GM11168 (cell line): ENCODE results near the gene CDK19.

Experiments used
- in situ Hi-C: fragments of 300-500 bp; cut with MboI; formaldehyde crosslinking; loops from one replicate; pipeline ENCODE4 v1.12.0; 2022; ENCODE audit warnings: low sequenced_read_pairs; ENCODE audit not compliant: unreplicated experiment

CDK19 gene

DNA sequence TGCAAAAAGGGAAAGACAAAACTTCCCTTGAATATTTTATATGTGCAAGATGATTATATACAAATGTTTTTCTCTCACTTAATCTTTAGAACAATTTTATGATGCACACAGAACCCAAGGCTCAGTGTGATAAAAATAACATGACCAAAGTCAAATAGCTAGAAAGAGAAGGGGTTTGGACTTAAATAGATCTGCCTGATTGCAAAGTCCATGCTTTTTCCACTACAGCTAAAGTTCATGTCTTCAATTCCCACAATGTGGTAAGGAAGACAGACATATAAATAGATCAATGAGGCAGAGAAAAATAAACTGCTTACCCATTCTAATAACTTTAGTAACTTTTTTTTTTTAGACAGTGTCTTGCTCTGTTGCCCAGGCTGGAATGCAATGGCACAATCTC, 143.8 kb downstream of the CDK19 start:
- in situ Hi-C loops = no loop called here

DNA sequence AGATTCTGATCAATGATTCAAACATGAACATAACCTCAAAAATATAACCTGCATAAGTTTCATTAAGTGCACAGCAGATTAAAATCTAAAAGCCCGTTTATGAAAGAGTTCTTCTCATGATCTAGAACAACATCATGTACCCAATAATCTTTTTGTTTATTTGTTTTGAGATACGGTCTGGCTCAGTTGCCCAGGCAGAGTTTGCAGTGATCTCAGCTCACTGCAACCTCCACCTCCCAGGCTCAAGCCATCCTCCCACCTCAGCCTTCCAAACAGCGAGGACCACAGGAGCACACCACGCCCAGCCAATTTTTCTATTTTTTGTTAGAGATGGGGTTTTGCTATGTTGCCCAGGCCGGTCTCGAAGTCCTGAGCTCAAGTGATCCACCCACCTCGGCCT, 149.7 kb downstream of the CDK19 start:
- in situ Hi-C loops = loop anchor here (10.0 kb wide), 1 partner anchor 131 kb away; no protein-coding TSS in a partner anchor

DNA sequence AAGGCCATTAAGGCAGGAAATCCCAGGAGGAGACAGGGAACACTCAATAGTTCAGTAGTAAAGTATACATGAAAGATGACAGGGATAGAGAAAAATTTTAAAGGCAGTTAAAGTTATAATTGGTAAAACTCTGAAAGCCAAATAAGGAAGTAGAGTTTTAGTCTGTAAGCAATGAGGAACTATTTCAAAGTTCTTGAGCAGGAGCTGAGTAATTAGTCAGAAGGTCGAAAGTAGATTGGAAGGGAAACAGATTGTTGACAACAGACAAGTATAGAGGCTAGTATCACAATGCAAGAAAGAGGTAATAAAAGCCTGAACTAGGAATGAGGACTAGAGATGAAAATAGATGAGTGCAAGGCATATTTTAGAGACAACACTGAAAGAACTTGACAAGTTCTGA, 150.3 kb downstream of the CDK19 start:
- in situ Hi-C loops = loop anchor here (10.0 kb wide), 1 partner anchor 130 kb away; no protein-coding TSS in a partner anchor

DNA sequence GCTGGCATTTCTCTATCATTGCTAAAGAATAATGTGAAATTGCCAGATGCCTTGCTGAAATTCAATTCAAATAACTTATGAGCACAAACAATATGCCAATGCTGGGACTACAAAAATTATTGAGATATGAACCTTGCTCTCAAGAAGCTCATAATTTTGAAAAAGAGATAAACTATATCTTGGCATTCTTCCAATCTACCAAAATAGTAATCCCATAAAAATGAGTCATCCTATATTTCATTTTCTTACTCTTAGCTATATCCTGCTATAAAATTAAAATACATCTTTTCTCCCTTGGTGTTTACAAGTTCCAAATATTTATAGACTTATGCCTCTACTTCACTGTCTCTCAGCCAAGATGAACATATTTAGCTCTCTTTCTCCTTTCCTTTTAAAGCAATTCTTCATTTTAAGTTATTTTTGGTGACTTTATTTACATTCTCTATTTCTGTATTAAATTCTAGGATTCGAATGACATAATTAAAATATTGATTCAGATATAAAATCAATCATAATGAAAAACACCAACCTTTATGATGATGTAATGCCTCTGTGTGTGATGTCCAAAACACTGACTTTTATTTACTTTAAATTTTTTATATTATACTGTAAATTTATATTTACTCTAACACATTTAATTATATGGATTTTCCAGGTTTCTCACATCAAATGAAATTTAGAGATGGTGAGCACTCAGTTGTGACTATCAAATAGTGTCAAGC, 152.6 kb downstream of the CDK19 start:
- in situ Hi-C loops = loop anchor here (10.0 kb wide), 1 partner anchor 128 kb away; no protein-coding TSS in a partner anchor

DNA sequence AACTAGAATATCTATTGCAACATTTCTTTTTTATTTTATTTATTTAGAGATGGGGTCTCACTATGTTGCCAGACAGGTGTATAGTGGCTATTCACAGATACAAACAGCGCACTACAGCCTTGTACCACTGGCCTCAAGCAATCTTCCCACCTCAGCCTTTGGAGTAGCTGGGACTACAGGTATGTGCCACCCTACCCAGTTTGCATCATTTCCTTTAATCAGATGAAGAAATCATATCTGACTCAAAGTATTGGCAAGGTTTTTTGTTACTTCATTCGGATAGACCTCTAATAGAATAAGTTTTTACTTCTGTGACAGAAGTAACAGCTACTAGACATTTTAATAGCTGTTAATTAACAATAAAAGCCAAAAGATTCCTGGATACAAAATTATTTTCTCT, 153.9 kb downstream of the CDK19 start:
- in situ Hi-C loops = loop anchor here (10.0 kb wide), 1 partner anchor 127 kb away; no protein-coding TSS in a partner anchor

DNA sequence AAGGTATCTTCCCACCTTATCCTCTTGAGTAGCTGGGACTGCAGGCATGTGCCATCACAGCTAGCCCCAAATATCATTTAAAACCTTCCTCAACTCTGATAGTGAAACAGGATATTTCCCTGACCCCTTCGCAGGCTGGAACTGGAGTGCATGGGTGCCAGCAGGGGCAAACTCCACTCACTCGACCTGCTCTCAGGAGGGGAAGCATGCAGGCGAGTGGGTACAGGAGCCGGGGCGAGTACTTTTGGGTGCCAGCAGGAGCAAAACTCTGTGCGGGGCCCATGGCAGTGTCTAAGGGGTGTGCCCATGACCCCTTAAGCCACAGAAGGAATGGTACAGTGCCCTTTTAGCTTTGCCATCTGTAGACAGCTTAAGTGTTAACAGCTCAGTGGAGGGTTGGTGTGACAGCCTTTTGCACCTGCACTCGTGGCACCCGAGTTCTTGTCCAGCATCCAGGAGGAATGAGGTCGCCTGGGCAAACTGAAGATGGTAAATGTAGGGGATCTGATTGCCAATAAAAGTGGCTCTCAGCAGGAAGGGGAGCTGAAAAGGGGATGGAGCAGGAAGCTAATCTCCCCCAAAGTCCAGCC, 155.1 kb downstream of the CDK19 start:
- in situ Hi-C loops = loop anchor here (10.0 kb wide), 1 partner anchor 125 kb away; no protein-coding TSS in a partner anchor

DNA sequence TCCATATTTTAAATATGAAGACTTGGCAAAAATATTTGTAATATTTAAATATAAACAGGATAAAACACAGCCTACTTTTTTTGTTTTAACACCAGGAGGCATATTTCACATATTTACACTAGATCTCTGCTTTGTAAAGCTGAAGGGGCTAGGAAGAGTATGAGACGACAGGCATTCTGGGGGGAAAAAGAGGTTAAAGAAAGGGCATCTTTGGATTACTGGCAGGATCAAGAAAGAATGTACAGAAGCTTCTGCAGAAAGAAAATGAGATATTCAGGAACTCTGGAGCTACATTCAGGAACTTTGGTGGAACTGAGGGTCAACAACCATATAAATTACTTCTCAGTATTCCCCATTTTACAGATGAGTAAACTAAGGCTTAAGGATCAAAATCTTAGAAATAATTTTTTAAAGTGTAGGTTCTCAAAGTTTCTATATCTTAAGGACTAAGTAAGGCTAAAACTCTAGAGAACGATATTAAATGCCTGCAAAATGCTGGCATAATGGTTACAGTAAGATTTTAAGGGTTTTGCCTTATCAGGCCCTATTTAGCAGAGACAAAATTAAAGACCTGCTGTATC, 156.5 kb downstream of the CDK19 start:
- in situ Hi-C loops = no loop called here

DNA sequence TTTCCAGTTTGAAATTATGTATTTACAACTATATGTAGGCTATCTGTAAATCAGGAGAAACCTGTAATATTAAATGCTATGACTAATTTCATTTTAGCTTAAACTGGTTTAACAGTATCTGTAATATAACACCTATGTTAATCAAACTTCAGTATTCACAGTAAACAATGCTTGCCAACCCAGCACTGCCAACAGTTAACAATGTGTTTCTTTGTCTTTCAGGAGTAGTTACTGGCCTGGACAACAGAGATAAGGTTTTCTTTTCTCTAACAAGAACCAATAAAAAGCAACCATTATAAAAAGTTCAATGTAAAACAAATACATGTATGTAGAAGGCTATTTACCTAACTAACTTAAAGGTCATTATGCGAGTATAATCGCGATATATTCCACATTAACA, 158.8 kb downstream of the CDK19 start:
- in situ Hi-C loops = no loop called here

DNA sequence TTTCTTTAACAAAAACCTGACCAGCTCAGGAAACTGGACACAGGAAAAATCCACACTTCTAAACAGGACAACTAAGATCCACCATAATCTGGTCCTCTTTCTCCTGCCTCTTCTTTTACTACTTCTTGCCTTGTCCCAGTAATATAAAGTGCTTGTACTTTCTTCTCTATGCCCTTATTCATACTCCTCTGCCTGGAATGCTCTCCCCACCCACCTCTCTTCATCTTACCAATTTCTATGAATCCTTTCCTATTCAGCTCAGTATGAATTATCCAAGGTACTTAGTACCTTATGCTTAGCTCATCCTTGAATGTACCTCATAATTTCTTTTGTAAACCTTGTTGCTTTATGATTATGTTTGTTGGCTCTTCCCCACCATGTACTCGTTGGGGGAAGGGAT, 159.4 kb downstream of the CDK19 start:
- in situ Hi-C loops = no loop called here

DNA sequence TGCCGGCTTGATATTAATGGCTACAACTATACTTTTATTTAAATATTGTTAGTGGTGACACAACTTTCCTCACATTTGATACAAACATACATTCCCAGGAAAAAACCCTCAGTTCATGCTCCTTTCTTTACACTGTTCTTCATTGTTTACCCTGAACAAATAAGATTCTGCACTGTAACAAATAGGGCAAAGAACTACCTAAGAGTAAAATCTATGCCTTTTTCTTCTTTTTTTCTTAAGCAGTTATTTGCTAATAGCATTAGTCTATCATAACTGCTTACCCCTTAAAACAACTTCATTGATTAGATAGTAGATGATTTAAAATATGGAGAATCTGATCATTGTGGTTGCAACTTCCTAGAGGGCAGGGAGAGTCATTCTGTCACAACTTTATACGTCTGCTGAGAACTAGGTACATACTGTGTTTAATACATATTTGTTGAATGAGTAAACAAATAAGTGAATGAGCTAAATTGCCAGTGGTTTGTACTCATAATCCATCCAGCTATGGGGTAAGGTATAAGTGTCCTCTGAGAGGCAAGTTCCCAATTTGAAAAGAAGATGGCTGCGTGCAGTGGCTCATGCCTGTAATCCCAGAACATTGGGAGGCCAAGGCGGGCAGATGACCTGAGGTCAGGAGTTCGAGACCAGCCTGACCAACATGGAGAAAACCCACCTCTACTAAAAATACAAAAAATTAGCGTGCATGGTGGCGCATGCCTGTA, 161.0 kb downstream of the CDK19 start:
- in situ Hi-C loops = no loop called here

DNA sequence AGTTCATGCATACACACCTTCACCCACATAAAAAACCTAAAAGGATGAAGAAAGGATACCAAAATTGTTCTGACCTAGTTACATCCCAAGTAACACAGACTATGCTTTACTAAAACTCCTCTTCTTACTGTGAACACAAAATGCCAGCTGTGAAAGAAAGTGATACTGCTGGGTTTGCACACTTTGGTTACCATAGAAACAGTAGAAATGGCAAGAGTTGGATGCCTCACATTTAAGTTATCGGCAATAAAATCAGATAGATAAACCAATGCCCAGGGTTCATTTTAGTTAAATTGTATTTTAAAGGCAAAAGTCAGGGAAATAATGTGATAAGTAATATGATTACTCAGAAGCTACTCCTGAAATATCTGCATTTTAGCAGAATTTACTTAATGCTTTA, 161.9 kb downstream of the CDK19 start:
- in situ Hi-C loops = no loop called here

DNA sequence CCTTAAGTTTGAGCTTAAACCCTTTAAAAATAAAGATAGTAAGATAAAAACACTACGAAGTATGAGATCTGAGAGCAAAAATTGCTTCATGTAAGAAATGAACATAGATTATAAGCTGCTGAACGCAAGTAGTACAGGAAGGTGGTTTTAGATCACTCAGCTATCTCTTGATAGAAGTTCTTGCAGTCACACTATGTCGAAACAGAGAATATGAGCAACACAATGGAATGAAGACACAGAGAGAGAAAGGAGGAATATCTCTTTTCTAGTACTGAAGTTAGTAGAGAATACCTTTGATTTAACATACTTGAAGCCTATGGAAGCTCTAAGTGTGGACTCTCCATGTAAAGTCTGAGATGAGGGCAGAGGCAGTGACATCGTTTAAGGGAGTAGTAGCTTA, 162.7 kb downstream of the CDK19 start:
- in situ Hi-C loops = no loop called here

DNA sequence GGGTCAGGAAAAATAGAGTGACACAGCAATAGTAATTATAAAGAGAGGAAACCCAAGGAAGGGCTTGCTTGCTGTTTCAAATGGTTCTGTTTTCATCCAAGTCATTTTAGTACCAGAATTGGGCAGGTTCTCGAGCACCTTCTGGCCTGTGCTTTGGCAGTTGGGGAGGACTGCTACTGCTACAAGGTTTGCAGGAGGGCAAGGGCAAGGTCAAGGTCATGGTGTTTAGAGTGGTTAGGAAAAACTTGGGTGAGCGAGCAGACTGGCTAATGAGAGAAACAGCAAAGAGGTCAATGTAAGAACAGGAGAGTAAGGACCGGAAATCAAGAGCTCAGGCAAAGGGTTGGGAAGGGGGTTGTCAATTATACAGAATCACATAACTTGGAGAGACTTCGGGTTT, 164.5 kb downstream of the CDK19 start:
- in situ Hi-C loops = no loop called here

DNA sequence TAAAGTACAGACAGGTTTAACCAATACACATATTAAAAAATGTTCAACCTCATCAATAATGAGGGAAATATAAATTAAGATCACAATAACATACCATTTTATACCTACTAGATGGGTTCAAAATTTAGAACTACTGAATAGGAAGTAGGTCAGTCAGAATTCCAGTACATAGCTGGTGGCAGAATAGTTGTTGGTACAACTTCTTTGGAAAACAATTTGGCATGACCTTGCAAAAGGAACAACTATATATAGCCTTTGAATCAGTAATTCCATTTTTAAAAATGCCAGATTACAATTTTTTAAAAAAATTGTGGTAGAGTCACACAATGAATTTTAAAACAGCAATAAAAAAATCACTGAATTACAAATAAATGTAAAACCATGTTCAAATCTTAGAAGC, 165.6 kb downstream of the CDK19 start:
- in situ Hi-C loops = no loop called here

DNA sequence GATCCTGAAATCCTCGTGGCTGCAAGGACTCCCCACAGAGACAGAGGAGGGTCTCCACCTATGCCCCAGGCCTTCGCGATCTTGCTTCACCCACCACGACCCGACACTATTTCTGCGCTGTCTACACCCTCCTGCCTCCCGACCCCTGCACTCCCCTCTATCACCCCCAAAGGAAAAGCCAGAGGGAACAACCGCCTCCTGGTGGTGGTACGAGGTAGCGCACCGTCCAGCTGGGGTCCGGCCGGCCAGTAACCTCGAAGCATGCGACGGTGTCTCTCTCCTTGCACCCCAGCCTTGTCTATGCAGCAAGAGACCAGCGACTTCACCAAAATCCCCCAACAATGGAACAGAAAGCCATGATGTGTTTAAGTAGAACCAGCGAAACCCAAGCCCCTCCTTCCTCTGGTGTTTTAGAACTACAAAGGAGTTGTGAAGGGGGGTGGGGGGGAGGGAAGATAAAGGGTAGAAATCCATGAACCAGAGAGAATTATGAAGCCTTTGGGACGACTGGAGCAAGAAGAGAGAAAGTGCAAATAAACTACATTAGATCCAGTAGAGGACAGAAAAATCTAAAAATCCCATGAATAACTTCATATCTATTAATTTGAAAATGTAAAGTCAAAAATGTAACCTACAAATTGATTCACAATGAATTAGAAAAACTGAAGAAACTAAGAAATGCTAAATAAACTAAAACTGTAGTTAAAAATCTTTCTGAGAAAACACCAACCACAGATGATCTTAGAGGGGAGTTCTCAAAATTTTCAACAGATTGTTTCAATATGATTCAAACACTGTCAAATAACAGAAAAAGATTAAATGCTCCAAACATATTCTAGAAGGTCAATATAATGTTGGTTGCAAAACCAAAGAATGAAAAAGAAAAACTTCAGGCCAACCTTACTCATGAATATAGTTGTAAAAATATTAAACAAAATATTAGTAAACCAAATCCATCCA, 168.0 kb downstream of the CDK19 start:
- in situ Hi-C loops = no loop called here

DNA sequence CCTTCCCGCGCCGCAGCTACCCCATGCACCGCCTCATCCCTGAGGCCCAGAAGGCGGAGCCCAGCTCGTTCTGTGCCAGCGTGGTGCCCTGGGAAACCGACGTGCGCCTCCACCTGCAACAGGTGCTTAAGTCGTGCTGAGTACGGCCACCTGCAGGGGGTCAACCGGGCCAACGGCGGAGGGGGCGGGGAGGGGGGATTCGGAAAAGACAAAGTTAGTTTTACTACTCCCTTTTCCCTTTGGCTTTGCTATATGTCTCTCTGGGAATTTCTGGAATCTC, 168.9 kb downstream of the CDK19 start:
- in situ Hi-C loops = no loop called here

DNA sequence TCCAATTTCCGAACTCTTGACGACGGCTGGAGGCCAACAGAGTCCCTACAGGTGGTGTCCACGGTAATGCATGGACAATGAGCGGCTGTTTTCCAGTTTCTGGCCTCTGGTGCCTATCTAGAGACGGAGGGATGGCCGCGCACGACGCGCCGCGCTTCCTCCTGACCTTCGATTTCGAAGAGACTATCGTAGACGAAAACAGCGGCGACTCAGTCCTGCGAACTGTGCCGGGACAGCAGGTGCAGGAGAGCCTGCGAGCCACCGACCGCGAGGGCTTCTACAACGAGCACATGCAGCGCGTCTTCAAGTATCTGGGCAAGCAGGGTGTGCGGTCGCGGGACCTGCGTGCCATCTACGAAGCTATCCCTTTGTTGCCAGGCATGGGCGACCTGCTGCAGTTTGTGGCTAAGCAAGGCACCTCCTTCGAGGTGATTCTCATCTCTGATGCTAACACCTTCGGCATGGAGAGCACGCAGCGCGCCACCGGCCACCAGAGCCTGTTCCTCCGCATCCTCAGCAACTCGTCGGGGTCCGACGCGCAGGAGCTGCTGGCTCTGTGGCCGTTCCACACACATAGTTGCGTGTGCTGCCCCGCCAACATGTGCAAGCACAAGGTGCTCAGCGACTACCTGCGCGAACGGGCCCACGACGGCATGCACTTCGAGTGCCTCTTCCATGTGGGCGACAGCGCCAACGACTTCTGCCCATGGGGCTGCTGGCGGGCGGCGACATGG, 169.4 kb downstream of the CDK19 start:
- in situ Hi-C loops = no loop called here

DNA sequence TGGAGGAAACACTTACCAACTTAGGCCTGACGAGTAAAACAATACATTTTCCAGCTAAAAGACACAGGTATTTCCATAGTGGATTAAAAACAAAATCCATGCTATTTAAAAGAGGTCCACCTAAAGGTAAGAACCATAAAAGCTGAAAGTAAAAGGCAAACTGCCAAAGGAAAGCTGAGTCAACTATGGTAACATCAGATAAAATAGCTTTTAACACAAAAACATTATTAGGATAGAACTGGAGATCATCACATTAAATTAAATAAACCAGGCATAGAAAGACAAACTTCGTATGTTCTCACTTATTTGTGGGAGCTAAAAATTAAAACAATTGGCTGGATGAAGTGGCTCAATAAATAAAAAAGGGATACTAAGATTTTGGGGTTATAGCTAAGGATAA, 172.1 kb downstream of the CDK19 start:
- in situ Hi-C loops = no loop called here

DNA sequence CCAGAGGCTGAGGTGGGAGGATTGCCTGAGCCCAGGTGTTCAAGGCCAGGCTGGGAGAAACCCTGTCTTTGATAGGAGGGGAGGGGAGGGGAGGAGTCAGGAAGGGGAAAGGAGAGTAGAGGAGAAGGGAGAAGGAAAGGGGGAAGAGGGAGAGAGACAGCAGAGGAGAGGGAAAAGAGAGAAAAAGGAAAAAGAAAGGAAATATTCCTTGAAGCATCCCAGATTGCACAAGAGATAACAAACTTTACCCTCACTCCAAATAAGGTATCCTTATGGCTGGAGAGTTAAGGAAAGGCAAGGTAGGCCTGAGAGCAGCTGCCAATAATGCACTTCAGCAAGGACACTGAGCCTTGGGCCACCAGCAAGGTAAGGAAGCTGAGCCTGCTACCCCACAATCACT, 172.6 kb downstream of the CDK19 start:
- in situ Hi-C loops = no loop called here
